GM12801 (cell line): ENCODE results near the gene ANO7.

Experiments used
- CTCF ChIP-seq: IDR thresholded peaks from one replicate; pipeline ENCODE4 v1.5.1; 2011; ENCODE audit warnings: control low read depth; ENCODE audit not compliant: insufficient read length; ENCODE audit errors: extremely low read depth

ANO7 gene

GRCh38 chr2:241200822-241201395 is 12.4 kb downstream of the ANO7 start:
- TF ChIP-seq CTCF, result no peak

- TF ChIP-seq CTCF, result no peak
These were observed 13.2 kb downstream of the ANO7 start for GRCh38 chr2:241201445-241202267.

- TF ChIP-seq CTCF, result no peak
These were observed 13.8 kb downstream of the ANO7 start for GRCh38 chr2:241202268-241202585.

GRCh38 chr2:241202681-241203080 is 14.2 kb downstream of the ANO7 start:
- no peak for TF ChIP-seq CTCF

- TF ChIP-seq CTCF, result no peak
These were observed 14.9 kb downstream of the ANO7 start for GRCh38 chr2:241203218-241204009.

GRCh38 chr2:241204010-241204384 is 15.5 kb downstream of the ANO7 start:
- no peak for TF ChIP-seq CTCF

GRCh38 chr2:241204490-241204889 is 16.0 kb downstream of the ANO7 start:
- TF ChIP-seq CTCF, result no peak
